ENCODE measurements around the gene IGHMBP2. TPM values are rescaled to one million over a fixed set of nuclear protein-coding genes. Genes with fewer than 3 reads are reported as not detected.

The IGHMBP2 gene
- total RNA-seq, 6 experiments from 2014 or later: 5.8 to 21.2 (median 11.5) TPM

DNA sequence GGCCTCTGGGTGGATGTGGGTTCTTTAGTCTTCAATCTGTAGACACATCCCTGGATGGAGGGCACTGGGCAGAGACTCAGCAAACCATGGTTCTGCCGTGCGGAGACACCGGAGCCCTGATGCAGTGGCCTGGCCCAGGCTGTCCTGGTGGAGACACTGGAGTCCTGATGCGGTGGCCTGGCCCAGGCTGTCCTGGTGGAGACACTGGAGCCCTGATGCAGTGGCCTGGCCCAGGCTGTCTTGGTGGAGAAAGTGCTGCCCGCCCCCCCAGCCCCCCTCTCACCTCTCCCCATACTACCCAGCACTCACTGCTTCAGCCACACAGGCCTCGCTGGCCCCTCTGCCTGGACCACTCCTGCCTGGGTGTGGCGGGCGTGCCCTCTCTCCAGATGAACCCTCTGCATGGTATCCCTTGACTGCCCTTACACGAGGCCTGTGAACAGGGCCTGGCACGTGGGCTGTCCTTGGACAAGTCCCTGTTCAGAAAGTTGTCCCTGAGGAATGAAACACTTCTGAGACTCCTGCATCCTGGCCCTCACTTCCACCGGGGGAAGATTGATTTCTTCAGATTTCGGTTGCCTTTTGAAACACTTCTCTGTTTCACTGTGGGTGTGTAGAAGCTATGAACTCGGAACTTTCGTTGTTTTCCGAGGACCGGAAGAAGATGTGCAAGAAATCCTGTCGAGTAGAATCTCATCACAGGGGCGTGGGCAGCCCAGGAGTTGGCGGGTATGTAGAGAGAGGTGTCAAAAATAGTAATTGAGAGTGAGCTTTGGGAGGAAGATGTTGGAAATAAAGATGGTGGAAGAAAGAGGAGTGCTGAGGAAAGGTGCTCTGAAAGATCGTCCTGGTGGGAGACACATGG is 26.2 kb downstream of the IGHMBP2 start:
- TF ChIP-seq, protein P1, sequence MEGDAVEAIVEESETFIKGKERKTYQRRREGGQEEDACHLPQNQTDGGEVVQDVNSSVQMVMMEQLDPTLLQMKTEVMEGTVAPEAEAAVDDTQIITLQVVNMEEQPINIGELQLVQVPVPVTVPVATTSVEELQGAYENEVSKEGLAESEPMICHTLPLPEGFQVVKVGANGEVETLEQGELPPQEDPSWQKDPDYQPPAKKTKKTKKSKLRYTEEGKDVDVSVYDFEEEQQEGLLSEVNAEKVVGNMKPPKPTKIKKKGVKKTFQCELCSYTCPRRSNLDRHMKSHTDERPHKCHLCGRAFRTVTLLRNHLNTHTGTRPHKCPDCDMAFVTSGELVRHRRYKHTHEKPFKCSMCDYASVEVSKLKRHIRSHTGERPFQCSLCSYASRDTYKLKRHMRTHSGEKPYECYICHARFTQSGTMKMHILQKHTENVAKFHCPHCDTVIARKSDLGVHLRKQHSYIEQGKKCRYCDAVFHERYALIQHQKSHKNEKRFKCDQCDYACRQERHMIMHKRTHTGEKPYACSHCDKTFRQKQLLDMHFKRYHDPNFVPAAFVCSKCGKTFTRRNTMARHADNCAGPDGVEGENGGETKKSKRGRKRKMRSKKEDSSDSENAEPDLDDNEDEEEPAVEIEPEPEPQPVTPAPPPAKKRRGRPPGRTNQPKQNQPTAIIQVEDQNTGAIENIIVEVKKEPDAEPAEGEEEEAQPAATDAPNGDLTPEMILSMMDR (IDR thresholded peaks at IDR 0.05): no peak
- TF ChIP-seq POLR2A (IDR thresholded peaks at IDR 0.05): no peak
- Histone ChIP-seq H3K27me3 (no peaks in the 10 kb centered on the region), H3K36me3 (peaks cover 0 to 46% (median 26%) of the 10 kb centered on the region in 4 donors), H3K4me1 (no peaks in the 10 kb centered on the region), H3K27ac (no peak overlapping the region), H3K4me3 (no peak overlapping the region), H3K9me3 (peaks cover 0 to 9% (median 2%) of the 10 kb centered on the region in 4 donors)
- WGBS (ENCODE audit: insufficient coverage, low coverage, low lambda C conversion rate, missing lambda C conversion rate): 79% methylated on average over 10 of the region's 20 CpGs
- intact Hi-C loops (cut with DNase I): no loop called here
- peak in 2 of 4 donors; percentile 29 to 42 for ATAC-seq
- no peak for DNase-seq

DNA sequence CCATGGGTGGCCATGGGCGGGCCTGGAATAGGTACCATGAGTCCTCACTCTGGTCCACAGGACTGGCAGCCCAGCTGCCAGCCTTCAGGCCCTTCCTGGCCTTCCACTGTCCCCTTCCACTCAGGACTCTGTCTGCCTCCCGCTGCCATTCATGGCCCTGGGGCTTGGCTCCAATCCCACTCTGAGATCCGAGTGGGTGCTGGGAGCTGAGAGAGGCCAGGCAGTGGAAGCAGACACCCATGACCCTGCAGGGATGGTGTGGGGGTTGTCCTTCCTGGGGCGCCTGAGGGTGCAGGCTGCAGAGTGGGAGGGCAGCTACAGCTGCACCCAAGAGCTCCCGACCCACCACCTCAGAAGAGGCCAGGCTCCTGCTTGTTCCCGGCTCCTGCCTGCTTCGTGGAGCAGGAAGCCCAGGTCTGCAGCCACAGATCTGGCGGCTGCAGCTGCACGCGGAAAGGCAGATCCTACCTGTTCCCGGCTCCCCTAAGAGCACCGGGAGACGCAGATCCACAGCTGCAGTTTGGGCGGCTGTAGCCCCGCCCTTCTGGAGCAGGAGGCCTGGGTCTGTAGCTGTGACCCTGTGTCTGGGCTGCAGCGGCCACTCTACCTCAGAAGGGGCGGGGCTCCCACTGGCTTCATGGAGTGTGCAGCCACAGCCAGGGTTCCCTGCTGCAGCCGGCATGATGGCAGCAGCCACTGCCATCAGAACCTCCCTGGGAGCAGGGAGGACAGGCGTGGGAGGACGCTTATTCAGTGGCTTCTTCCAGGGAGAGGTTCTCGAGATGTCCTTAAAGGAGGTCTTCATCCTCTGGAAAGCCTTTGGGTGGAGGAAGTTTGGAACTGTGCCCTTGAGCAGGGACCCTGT is 27.5 kb downstream of the IGHMBP2 start:
- H3K36me3 ChIP-seq: peaks cover 0 to 52% (median 24%) of the 10 kb centered on the region in 4 donors
- H3K4me3 ChIP-seq: no peak overlapping the region
- 90% methylated on average over 2 of the region's 21 CpGs for WGBS (ENCODE audit: insufficient coverage, low coverage, low lambda C conversion rate, missing lambda C conversion rate)
- no peaks in the 10 kb centered on the region for H3K4me1 ChIP-seq
- H3K27me3 ChIP-seq: no peaks in the 10 kb centered on the region
- intact Hi-C loops (cut with DNase I): no loop called here
- ATAC-seq: no peak
- H3K9me3 ChIP-seq: no peaks in the 10 kb centered on the region
- DNase-seq: no peak
- no peak for TF ChIP-seq POLR2A (IDR thresholded peaks at IDR 0.05)
- TF ChIP-seq, protein P1 (IDR thresholded peaks at IDR 0.05): no peak
- no peak overlapping the region for H3K27ac ChIP-seq

DNA sequence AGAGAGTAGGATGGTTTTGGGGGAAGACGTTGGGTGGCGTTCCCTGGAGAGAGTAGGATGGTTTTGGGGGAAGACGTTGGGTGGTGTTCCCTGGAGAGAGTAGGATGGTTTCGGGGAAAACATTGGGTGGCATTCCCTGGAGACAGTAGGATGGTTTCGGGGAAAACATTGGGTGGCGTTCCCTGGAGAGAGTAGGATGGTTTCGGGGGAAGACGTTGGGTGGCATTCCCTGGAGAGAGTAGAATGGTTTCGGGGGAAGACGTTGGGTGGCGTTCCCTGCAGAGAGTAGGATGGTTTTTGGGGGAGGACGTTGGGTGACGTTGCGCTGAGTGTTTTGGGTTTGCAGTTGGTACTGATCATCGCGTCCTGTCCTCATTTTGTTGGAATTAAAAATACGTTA is 28.2 kb downstream of the IGHMBP2 start:
- WGBS (ENCODE audit: insufficient coverage, low coverage, low lambda C conversion rate, missing lambda C conversion rate): 83% methylated on average over 17 of the region's 17 CpGs
- DNase-seq (no peak), ATAC-seq (no peak)
- intact Hi-C loops (cut with DNase I): no loop called here
- Histone ChIP-seq H3K4me3 (no peak overlapping the region), H3K36me3 (peaks cover 0 to 56% (median 31%) of the 10 kb centered on the region in 4 donors), H3K9me3 (no peaks in the 10 kb centered on the region), H3K27ac (no peak overlapping the region), H3K27me3 (no peaks in the 10 kb centered on the region), H3K4me1 (no peaks in the 10 kb centered on the region)
- TF ChIP-seq, protein P1 (IDR thresholded peaks at IDR 0.05): no peak
- no peak for TF ChIP-seq POLR2A (IDR thresholded peaks at IDR 0.05)

DNA sequence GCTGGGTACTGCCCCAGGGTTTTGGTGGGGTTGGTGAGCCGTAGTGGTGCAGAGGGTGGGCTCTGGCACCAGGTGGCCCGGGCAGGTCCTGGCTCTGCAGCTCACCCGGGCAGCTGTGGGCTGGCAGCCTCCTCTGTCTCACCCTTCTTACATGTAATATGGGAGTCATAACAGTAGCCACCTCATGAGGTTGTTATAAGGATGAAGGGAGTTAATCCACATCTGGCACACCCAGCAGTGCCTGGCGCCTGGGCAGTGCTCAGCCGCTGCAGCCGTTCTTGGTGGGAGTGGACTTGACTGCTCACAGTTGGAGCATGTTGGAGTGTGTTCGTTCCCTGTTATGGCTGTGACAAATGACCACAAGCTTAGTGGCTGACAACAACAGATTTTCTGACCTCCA is 28.7 kb downstream of the IGHMBP2 start:
- Histone ChIP-seq H3K4me1 (no peaks in the 10 kb centered on the region), H3K36me3 (peaks cover 0 to 61% (median 35%) of the 10 kb centered on the region in 4 donors), H3K9me3 (no peaks in the 10 kb centered on the region), H3K27me3 (no peaks in the 10 kb centered on the region), H3K4me3 (no peak overlapping the region), H3K27ac (no peak overlapping the region)
- intact Hi-C loops (cut with DNase I): no loop called here
- no CpG with 5 or more reads among the region's 7 CpGs for WGBS (ENCODE audit: insufficient coverage, low coverage, low lambda C conversion rate, missing lambda C conversion rate)
- DNase-seq: no peak
- TF ChIP-seq, protein P1 (IDR thresholded peaks at IDR 0.05): no peak
- no peak for TF ChIP-seq POLR2A (IDR thresholded peaks at IDR 0.05)
- no peak for ATAC-seq
